AG04449 (cell line): Measurements from ENCODE around the gene OR8D1.

Experiments used
- CTCF ChIA-PET: fragments of 350-600 bp; formaldehyde crosslinking; extraction: SDS; loops from one replicate; lab custom pipeline; 2021; ENCODE audit warnings: antibody characterized with exemption; lab: Yijun Ruan, JAX
- POLR2A ChIA-PET: fragments of 400-600, 350-600 bp; formaldehyde crosslinking; extraction: SDS; loops from one replicate; lab custom pipeline; 2020; ENCODE audit warnings: antibody characterized with exemption, inconsistent platforms; lab: Yijun Ruan, JAX
- DNase-seq: peaks from one replicate; pipeline ENCODE4 v3.0.0-alpha.2; 2010; ENCODE audit warnings: low read depth, low spot score
- H3K4me3 ChIP-seq: 2 replicates; pipeline ENCODE4 v1.5.1; 2011; ENCODE audit warnings: low read depth, mild to moderate bottlenecking, control low read depth, low read length
- TF ChIP-seq, protein P1 (sequence below): IDR thresholded peaks from one replicate; pipeline ENCODE4 v1.5.1; 2011; ENCODE audit warnings: mild to moderate bottlenecking, moderate library complexity, low read length, control low read depth, inconsistent platforms; ENCODE audit not compliant: insufficient read depth; ENCODE audit errors: missing control alignments

OR8D1 gene

DNA sequence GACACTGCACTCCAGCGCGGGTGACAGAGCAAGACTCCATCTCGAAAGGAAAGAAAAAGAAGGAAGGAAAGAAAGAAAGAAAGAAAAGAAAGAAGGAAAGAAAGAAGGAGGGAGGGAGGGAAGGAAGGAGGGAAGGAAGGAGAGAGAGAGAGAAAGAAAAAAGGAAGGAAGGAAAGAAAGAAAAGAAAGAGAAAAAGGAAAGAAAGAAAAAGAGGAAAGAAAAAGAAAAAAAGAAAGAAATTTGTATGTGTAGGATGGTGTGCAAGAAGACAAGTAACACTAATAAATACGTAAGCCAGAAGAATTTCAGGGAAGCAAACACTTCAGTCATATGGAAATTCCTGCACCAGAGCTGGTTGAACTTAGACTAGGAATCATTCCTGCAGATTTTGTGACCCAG is 618 bp downstream of the OR8D1 start:
- DNase-seq = no peak
- ChIA-PET POLR2A (no interaction called here), CTCF (no interaction called here)
- TF ChIP-seq, protein P1, sequence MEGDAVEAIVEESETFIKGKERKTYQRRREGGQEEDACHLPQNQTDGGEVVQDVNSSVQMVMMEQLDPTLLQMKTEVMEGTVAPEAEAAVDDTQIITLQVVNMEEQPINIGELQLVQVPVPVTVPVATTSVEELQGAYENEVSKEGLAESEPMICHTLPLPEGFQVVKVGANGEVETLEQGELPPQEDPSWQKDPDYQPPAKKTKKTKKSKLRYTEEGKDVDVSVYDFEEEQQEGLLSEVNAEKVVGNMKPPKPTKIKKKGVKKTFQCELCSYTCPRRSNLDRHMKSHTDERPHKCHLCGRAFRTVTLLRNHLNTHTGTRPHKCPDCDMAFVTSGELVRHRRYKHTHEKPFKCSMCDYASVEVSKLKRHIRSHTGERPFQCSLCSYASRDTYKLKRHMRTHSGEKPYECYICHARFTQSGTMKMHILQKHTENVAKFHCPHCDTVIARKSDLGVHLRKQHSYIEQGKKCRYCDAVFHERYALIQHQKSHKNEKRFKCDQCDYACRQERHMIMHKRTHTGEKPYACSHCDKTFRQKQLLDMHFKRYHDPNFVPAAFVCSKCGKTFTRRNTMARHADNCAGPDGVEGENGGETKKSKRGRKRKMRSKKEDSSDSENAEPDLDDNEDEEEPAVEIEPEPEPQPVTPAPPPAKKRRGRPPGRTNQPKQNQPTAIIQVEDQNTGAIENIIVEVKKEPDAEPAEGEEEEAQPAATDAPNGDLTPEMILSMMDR = no peak
- no peak overlapping the region for H3K4me3 ChIP-seq

DNA sequence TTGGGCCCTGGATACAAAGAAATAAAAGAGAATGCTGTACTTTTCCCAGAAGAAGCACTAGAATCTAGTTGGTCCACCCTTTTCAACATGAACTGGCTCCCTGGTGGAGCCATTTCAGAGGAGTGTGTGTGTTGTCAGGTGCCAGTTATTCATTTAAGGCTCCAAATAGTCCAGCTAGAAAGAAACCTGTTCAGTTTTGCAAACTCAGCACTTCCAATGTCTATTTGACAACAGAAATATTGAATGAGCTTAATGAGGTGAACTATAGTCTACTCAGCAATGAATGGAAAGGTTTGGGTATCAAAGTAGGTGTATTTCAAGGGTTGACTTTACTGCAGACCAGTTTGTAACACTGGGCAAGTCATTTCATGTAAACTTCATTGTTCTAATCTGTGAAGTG is 2.1 kb downstream of the OR8D1 start:
- ChIA-PET POLR2A (no interaction called here), CTCF (no interaction called here)
- no peak overlapping the region for H3K4me3 ChIP-seq
- TF ChIP-seq, protein P1 = no peak
- no peak for DNase-seq

DNA sequence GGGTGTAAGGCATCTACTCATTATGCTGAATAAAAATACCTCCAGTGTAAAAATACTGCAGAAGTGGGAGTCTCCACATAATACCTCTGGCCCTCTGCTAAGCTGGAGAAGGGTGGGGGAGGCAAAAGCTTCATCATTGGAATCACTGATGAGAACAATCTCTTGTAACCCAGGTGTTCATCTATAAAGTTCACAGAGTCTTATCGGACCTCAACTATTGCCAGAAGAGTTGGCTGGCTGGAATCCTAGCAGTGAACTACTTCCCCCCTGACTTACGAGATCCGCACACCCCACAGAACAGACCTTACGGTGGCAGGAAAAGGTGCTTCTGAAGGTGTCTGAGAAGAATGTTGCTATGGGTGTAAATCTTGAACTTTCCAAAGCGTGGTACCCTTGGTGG is 2.5 kb downstream of the OR8D1 start:
- H3K4me3 ChIP-seq = no peak overlapping the region
- CTCF ChIA-PET = no interaction called here
- no peak for DNase-seq
- TF ChIP-seq, protein P1 = no peak
- POLR2A ChIA-PET = no interaction called here

DNA sequence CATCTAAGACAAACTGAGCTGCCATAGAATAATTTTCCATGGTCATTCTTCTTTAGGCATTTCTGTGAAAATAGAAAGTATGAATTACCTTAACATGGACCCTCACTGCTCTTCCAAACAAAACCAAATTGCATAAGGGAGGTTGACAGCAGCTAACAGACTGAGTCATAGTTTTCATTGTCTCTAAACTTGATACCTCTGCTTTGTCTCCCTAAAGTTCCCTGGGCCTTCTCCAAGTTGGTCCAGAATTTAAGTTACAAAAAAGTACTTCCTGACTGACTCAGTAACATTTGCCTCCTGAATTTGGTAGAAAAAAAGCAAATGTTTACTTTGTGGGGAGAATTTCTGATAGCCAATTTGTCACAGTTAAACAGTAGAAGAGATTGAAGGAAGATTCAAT is 3.0 kb downstream of the OR8D1 start:
- DNase-seq = no peak
- CTCF ChIA-PET = no interaction called here
- no peak overlapping the region for H3K4me3 ChIP-seq
- POLR2A ChIA-PET = no interaction called here
- TF ChIP-seq, protein P1 = no peak

DNA sequence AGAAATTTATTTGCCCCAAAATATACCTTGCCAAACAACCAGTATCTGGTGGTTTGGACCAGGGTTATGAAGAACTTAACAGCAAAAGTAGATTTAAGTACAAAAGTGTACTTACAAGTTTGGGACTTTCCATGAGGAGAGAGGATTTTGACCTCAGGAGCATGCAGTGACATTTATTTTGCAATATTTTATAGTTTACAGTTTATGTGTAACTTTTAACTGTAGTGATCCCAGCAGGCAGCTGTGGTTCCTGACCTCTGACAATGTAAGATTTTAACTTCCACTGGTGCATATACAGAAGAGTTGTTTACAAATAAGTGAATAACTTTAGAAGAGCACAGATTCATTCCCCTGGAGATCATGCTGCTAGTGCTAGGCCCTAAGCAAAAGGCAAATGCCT is 6.7 kb downstream of the OR8D1 start:
- no peak overlapping the region for H3K4me3 ChIP-seq
- CTCF ChIA-PET = no interaction called here
- POLR2A ChIA-PET = no interaction called here

DNA sequence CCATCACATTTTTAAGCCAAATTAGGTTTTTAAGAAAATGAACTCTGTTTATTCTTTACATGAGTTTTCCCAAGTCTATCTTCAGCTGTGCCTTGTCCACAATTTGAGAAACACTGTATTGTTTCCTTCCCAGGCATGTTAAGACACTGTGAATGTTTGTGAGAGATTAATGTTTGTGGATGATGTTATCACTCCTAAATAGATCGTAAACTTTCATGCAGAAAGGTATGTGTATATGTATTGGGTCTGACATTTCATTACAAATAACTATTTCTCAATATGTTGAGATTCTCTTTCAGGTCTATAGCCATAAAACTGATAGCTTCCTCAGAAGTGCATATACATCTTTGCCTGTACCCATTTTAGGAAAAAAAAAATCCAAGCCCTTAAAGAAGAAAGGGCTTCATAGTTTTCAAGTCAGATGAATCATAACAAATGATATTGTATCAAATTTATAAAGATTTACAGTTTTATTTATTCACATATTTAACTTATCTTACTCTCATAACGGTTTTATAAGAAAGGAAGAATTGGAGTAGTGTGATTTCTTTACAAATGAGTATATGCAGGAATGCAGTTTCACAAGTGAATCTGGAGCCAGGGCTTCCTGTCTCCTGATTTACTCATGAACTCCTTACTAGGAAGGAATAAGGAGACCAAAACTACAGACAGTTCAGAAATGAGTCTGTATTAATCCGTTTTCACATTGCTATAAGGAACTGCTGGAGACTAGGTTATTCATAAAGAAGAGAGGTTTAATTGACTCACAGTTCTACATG is 11.2 kb downstream of the OR8D1 start:
- H3K4me3 ChIP-seq = no peak overlapping the region
- no peak for DNase-seq
- ChIA-PET POLR2A (no interaction called here), CTCF (no interaction called here)
- TF ChIP-seq, protein P1 = no peak

More for the DNA sequence above, 6.7 kb downstream of the OR8D1 start:
- no peak for DNase-seq
- TF ChIP-seq, protein P1 = no peak
